Measurements from ENCODE around the gene NAMPT.

DNA sequence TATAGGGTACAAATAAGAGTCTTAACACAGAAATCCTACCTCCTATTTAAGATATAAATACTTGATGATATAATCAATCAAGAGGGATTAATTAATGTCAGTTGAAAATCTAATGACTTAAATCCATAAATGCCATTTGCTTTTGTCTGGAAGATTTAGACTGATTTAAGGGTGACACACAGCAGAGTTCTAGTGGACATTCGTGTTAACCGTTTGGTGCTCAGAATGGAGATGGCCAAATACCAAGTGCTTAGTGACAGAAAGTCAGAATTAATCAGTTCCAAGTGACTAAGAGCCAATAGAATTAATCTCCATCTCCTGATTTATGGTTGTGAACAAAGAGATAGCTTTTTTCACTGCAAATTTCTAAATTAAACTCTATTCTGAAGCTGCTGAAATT is 36.2 kb downstream of the NAMPT start:
- TF ChIP-seq FOXM1 (IDR thresholded peaks at IDR 0.05; ENCODE audit: borderline replicate concordance, low read depth): no peak
- TF ChIP-seq CREB1 (IDR thresholded peaks at IDR 0.05; ENCODE audit: low read depth): no peak
- no peak for TF ChIP-seq YY1 (IDR thresholded peaks at IDR 0.05; ENCODE audit: low read depth)
- no peak for TF ChIP-seq TAF1 (IDR thresholded peaks at IDR 0.05; ENCODE audit: low read depth)
- TF ChIP-seq, protein P1, sequence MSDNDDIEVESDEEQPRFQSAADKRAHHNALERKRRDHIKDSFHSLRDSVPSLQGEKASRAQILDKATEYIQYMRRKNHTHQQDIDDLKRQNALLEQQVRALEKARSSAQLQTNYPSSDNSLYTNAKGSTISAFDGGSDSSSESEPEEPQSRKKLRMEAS (IDR thresholded peaks at IDR 0.05): no peak
- TF ChIP-seq, protein P2, sequence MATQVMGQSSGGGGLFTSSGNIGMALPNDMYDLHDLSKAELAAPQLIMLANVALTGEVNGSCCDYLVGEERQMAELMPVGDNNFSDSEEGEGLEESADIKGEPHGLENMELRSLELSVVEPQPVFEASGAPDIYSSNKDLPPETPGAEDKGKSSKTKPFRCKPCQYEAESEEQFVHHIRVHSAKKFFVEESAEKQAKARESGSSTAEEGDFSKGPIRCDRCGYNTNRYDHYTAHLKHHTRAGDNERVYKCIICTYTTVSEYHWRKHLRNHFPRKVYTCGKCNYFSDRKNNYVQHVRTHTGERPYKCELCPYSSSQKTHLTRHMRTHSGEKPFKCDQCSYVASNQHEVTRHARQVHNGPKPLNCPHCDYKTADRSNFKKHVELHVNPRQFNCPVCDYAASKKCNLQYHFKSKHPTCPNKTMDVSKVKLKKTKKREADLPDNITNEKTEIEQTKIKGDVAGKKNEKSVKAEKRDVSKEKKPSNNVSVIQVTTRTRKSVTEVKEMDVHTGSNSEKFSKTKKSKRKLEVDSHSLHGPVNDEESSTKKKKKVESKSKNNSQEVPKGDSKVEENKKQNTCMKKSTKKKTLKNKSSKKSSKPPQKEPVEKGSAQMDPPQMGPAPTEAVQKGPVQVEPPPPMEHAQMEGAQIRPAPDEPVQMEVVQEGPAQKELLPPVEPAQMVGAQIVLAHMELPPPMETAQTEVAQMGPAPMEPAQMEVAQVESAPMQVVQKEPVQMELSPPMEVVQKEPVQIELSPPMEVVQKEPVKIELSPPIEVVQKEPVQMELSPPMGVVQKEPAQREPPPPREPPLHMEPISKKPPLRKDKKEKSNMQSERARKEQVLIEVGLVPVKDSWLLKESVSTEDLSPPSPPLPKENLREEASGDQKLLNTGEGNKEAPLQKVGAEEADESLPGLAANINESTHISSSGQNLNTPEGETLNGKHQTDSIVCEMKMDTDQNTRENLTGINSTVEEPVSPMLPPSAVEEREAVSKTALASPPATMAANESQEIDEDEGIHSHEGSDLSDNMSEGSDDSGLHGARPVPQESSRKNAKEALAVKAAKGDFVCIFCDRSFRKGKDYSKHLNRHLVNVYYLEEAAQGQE (IDR thresholded peaks at IDR 0.05; ENCODE audit: low read depth): no peak
- no peak for TF ChIP-seq EP300 (IDR thresholded peaks at IDR 0.05; ENCODE audit: borderline replicate concordance)
- no peak for TF ChIP-seq EGR1 (IDR thresholded peaks at IDR 0.05)
- TF ChIP-seq TCF12 (IDR thresholded peaks at IDR 0.05; ENCODE audit: low read depth): no peak
